Measurements from ENCODE around the gene RNF19B. TPM values are rescaled to one million over a fixed set of nuclear protein-coding genes. Genes with fewer than 3 reads are reported as not detected.

The RNF19B gene
- total and polyA plus RNA-seq, 2 of the 13 experiments (the other 11 are each of a cell fraction or from before 2014, with no cell fraction given) = 15.3 to 22.5 TPM

DNA sequence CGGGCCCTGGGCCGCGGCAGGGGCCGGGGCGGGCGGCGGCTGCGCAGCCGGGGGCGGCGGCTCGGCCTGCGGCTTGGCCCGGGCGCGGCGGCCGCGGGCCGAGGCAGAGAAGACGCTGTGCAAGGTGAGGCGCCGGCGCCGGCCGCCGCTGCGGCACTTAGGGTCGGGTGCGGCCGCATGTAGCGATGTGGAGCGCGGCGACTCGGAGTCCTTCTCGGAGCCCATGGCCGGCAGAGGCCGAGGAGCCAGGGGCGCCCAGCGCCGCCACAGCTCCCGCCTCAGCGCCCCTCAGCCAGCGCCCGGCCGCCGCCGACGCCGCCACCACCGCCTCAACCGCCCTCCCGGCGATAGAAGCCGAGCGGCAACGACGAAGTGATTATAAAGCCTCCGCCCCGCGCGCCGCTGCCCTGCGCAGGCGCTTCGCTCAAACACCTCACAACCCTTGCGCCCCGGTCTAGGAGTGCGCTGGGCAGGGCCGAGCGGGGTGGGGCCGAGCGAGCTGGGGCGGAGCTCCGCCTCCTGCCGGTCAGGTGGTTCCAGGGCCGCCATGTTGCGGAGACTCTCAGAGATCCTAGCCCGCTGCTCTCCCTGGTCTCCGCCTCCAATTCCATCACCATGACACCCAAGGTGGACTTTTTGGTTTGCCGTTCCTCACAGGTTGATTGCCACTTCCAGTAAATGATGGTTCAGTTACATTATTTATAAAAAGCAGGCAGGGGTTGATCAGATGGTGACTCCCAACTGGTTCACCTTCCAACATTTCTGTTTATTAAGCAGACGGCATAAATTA is at the start of gene RNF19B (continued):
- TF ChIP-seq, protein P1, sequence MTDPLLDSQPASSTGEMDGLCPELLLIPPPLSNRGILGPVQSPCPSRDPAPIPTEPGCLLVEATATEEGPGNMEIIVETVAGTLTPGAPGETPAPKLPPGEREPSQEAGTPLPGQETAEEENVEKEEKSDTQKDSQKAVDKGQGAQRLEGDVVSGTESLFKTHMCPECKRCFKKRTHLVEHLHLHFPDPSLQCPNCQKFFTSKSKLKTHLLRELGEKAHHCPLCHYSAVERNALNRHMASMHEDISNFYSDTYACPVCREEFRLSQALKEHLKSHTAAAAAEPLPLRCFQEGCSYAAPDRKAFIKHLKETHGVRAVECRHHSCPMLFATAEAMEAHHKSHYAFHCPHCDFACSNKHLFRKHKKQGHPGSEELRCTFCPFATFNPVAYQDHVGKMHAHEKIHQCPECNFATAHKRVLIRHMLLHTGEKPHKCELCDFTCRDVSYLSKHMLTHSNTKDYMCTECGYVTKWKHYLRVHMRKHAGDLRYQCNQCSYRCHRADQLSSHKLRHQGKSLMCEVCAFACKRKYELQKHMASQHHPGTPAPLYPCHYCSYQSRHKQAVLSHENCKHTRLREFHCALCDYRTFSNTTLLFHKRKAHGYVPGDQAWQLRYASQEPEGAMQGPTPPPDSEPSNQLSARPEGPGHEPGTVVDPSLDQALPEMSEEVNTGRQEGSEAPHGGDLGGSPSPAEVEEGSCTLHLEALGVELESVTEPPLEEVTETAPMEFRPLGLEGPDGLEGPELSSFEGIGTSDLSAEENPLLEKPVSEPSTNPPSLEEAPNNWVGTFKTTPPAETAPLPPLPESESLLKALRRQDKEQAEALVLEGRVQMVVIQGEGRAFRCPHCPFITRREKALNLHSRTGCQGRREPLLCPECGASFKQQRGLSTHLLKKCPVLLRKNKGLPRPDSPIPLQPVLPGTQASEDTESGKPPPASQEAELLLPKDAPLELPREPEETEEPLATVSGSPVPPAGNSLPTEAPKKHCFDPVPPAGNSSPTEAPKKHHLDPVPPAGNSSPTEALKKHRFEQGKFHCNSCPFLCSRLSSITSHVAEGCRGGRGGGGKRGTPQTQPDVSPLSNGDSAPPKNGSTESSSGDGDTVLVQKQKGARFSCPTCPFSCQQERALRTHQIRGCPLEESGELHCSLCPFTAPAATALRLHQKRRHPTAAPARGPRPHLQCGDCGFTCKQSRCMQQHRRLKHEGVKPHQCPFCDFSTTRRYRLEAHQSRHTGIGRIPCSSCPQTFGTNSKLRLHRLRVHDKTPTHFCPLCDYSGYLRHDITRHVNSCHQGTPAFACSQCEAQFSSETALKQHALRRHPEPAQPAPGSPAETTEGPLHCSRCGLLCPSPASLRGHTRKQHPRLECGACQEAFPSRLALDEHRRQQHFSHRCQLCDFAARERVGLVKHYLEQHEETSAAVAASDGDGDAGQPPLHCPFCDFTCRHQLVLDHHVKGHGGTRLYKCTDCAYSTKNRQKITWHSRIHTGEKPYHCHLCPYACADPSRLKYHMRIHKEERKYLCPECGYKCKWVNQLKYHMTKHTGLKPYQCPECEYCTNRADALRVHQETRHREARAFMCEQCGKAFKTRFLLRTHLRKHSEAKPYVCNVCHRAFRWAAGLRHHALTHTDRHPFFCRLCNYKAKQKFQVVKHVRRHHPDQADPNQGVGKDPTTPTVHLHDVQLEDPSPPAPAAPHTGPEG (CRISPR knock-in tag; IDR thresholded peaks at IDR 0.05) = peak; percentile 37; the same call in 1 of the 2 replicates
- TF ChIP-seq ZNF34 (CRISPR knock-in tag; IDR thresholded peaks at IDR 0.05; ENCODE audit: borderline replicate concordance) = no peak
- peak; percentile 55 for TF ChIP-seq GATAD1 (CRISPR knock-in tag; IDR thresholded peaks at IDR 0.05)
- TF ChIP-seq NR2F2 (IDR thresholded peaks at IDR 0.05; ENCODE audit: borderline replicate concordance, low read depth) = no peak; the same call in 1 of the 2 replicates
- TF ChIP-seq TAF1 (CRISPR knock-in tag; IDR thresholded peaks at IDR 0.05) = peak; percentile 78
- no peak for TF ChIP-seq RXRA (CRISPR knock-in tag; IDR thresholded peaks at IDR 0.05)
- TF ChIP-seq, protein P2, sequence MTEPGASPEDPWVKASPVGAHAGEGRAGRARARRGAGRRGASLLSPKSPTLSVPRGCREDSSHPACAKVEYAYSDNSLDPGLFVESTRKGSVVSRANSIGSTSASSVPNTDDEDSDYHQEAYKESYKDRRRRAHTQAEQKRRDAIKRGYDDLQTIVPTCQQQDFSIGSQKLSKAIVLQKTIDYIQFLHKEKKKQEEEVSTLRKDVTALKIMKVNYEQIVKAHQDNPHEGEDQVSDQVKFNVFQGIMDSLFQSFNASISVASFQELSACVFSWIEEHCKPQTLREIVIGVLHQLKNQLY (CRISPR knock-in tag; IDR thresholded peaks at IDR 0.05) = no peak
- 0 out of 2 replicates have a peak, but pooled peaks have one; percentile 38 for TF ChIP-seq ZBED4 (CRISPR knock-in tag; IDR thresholded peaks at IDR 0.05; ENCODE audit: borderline replicate concordance)
- TF ChIP-seq SP2 (CRISPR knock-in tag; IDR thresholded peaks at IDR 0.05) = peak; percentile 16; the same call in 1 of the 2 replicates
- TF ChIP-seq ZNF382 (CRISPR knock-in tag; IDR thresholded peaks at IDR 0.05; ENCODE audit: borderline replicate concordance) = no peak
- TF ChIP-seq SNAPC4 (CRISPR knock-in tag; IDR thresholded peaks at IDR 0.05) = no peak
- TF ChIP-seq NFE2L1 (CRISPR knock-in tag; IDR thresholded peaks at IDR 0.05; ENCODE audit: borderline replicate concordance) = no peak
- TF ChIP-seq ZNF431 (CRISPR knock-in tag; IDR thresholded peaks at IDR 0.05; ENCODE audit: borderline replicate concordance, low read depth) = no peak
